Endothelial cell of umbilical vein (primary cell): ENCODE data around the gene RSRC1. TPM values are rescaled to one million over a fixed set of nuclear protein-coding genes. Genes with fewer than 3 reads are reported as not detected.

Experiments used
- BruUV-seq: library from RNA; stranded (reverse); fragments of 400-500 nt; replicated peaks from 2 replicates; lab custom pipeline; 2021; lab: Mats Ljungman, UMichigan
- CTCF ChIA-PET: fragments of 300-600, 350-600 bp; sonication (Branson Sonifier 250); formaldehyde crosslinking; loops from one replicate; lab custom pipeline; 2021; ENCODE audit warnings: antibody characterized with exemption, inconsistent platforms; lab: Charles Lee
- POLR2A ChIA-PET: fragments of 300-600, 350-600 bp; sonication (Branson Sonifier 250); formaldehyde crosslinking; loops from one replicate; lab custom pipeline; 2021; ENCODE audit warnings: antibody characterized with exemption, inconsistent platforms; lab: Charles Lee
- DNase-seq: peaks from one replicate; pipeline ENCODE4 v3.0.0-alpha.2; 2011; ENCODE audit warnings: low read depth, low spot score
- FAIRE-seq: peaks from 2 replicates; lab custom pipeline; 2011; peaks lifted over from hg19 to GRCh38; lab: Jason Lieb, UNC
- H2AFZ ChIP-seq: 2 replicates; pipeline ENCODE4 v1.6.0; 2012; ENCODE audit warnings: low read depth, low read length, control low read depth, inconsistent platforms
- H3K27ac ChIP-seq: 2 replicates; pipeline ENCODE4 v1.5.1; 2011; ENCODE audit warnings: low read depth, mild to moderate bottlenecking, control low read depth, low read length, moderate library complexity; ENCODE audit not compliant: insufficient read depth
- H3K27me3 ChIP-seq, 2 experiments: 2 replicates each; pipeline versions ENCODE4 v1.6.0 to v1.6.1; 2011; ENCODE audit warnings: low read length in 2 of 2, mixed read lengths in 1 of 2; ENCODE audit not compliant: control insufficient read depth in 2 of 2, insufficient read depth in 2 of 2
- H3K36me3 ChIP-seq, 2 experiments: 2 replicates in 1 of 2; 3 replicates in 1 of 2; pipeline ENCODE4 v1.5.1; 2011; ENCODE audit warnings: low read length in 2 of 2, mild to moderate bottlenecking in 1 of 2, moderate library complexity in 1 of 2; ENCODE audit not compliant: control insufficient read depth in 2 of 2, insufficient read depth in 2 of 2; ENCODE audit errors: extremely low read depth in 1 of 2
- H3K4me1 ChIP-seq: 3 replicates; pipeline ENCODE4 v1.5.1; 2011; ENCODE audit warnings: mild to moderate bottlenecking, low read length; ENCODE audit not compliant: control insufficient read depth, insufficient read depth; ENCODE audit errors: extremely low read depth
- H3K4me2 ChIP-seq: 2 replicates; pipeline ENCODE4 v1.6.1; 2011; ENCODE audit warnings: low read length, control low read depth, mixed read lengths; ENCODE audit not compliant: insufficient read depth
- H3K4me3 ChIP-seq, 3 experiments: fragments of 200-600 bp in 1 of 3; sonication (generic), shearing (Covaris generic) in 1 of 3; replicated peaks in 1 of 3; 2 replicates each; pipeline ENCODE4 v1.5.1; 2011 to 2016; ENCODE audit warnings: control low read depth in 3 of 3, low read length in 3 of 3, mild to moderate bottlenecking in 2 of 3, inconsistent platforms in 1 of 3, low read depth in 1 of 3, moderate library complexity in 1 of 3; ENCODE audit not compliant: insufficient read depth in 1 of 3
- H3K79me2 ChIP-seq: 2 replicates; pipeline ENCODE4 v1.6.0; 2012; ENCODE audit warnings: low read length, inconsistent platforms; ENCODE audit not compliant: control insufficient read depth, insufficient read depth
- H3K9ac ChIP-seq: replicated peaks from 2 replicates; pipeline ENCODE3; 2011; ENCODE audit warnings: low read length, control low read depth; ENCODE audit not compliant: insufficient read depth; ENCODE audit errors: extremely low read depth
- H3K9me1 ChIP-seq: replicated peaks from 3 replicates; pipeline ENCODE4 v1.6.0; 2011; ENCODE audit warnings: mild to moderate bottlenecking, low read length; ENCODE audit not compliant: control insufficient read depth, insufficient read depth; ENCODE audit errors: extremely low read depth
- H3K9me3 ChIP-seq: replicated peaks from 2 replicates; pipeline ENCODE4 v1.5.1; 2012; ENCODE audit warnings: low read length, inconsistent platforms; ENCODE audit not compliant: control insufficient read depth, insufficient read depth
- H4K20me1 ChIP-seq: replicated peaks from 2 replicates; pipeline ENCODE3; 2011; ENCODE audit warnings: mild to moderate bottlenecking, low read length; ENCODE audit not compliant: control insufficient read depth, insufficient read depth; ENCODE audit errors: extremely low read depth
- CTCF ChIP-seq, 2 donors: IDR thresholded peaks; 1 replicate in 1 of 2; 2 replicates in 1 of 2; pipeline ENCODE4 v1.5.1; 2011; ENCODE audit warnings: low read length in 2 of 2, mild to moderate bottlenecking in 2 of 2, moderate library complexity in 2 of 2, control low read depth in 1 of 2, inconsistent platforms in 1 of 2, low read depth in 1 of 2; ENCODE audit not compliant: insufficient read depth in 1 of 2; ENCODE audit errors: extremely low read depth in 1 of 2
- EZH2 ChIP-seq: IDR thresholded peaks from 2 replicates; pipeline ENCODE4 v1.6.1; 2012; ENCODE audit warnings: borderline replicate concordance, low read depth, mild to moderate bottlenecking, moderate library complexity, low read length, inconsistent platforms; ENCODE audit not compliant: severe bottlenecking
- FOS ChIP-seq: IDR thresholded peaks from 2 replicates; pipeline ENCODE4 v1.6.1; 2011; ENCODE audit warnings: mild to moderate bottlenecking, low read length, moderate library complexity, borderline replicate concordance; ENCODE audit not compliant: insufficient read depth
- GATA2 ChIP-seq: IDR thresholded peaks from 2 replicates; pipeline ENCODE4 v1.7.0; 2011; ENCODE audit warnings: low read depth, mild to moderate bottlenecking, moderate library complexity, mixed read lengths, low read length; ENCODE audit not compliant: insufficient read length, insufficient read depth
- JUN ChIP-seq: IDR thresholded peaks from 2 replicates; pipeline ENCODE4 v1.6.1; 2011; ENCODE audit warnings: borderline replicate concordance, low read depth; ENCODE audit not compliant: insufficient read length, insufficient read depth
- MAX ChIP-seq: IDR thresholded peaks from 2 replicates; pipeline ENCODE4 v1.6.1; 2011; ENCODE audit not compliant: insufficient read depth, insufficient read length
- MYC ChIP-seq: IDR thresholded peaks from one replicate; pipeline ENCODE4 v1.6.1; 2011; ENCODE audit warnings: mild to moderate bottlenecking, low read depth, low read length
- POLR2A ChIP-seq: IDR thresholded peaks from 2 replicates; pipeline ENCODE4 v1.6.1; 2012; ENCODE audit warnings: low read depth, mild to moderate bottlenecking, control low read depth, low read length
- POLR2AphosphoS5 ChIP-seq: IDR thresholded peaks from 2 replicates; pipeline ENCODE4 v1.6.1; 2012; ENCODE audit warnings: low read depth, mild to moderate bottlenecking, control low read depth, low read length, moderate library complexity; ENCODE audit not compliant: insufficient read depth
- dilution Hi-C: fragments of 300-500 bp; cut with MboI; formaldehyde crosslinking; loops from one replicate; pipeline ENCODE4 v1.15.0; 2019; ENCODE audit warnings: low sequenced_read_pairs; ENCODE audit not compliant: extremely low pct_ligation_motif_present
- intact Hi-C: fragments of 100-400 bp; cut with micrococcal nuclease; formaldehyde crosslinking; loops from one replicate; pipeline ENCODE4 v1.10.0; 2022
- polyA plus RNA-seq, 4 experiments: library from polyadenylated mRNA; depleted of rRNA in 3 of 4; stranded (reverse) in 3 of 4; unstranded in 1 of 4; fragments of >200 nt; gene quantifications; 2 replicates each; pipeline versions ENCODE4 v1.2.1 to v1.2.3, GENCODE V29; 2011 to 2012; ENCODE audit warnings: missing spikeins in 1 of 4
- total RNA-seq: library from RNA; stranded (reverse); gene quantifications from 2 replicates; pipeline ENCODE4 v1.2.3, GENCODE V29; 2021

RSRC1 gene
- total and polyA plus RNA-seq, 2 donors (not counting 3 experiments of a cell fraction or from before 2014, with no cell fraction given): 1.8 to 25.4 TPM

- Histone ChIP-seq H2AFZ (no peak overlapping the region), H4K20me1 (no peaks in the 10 kb centered on the region), H3K4me2 (no peak overlapping the region), H3K36me3 (no peaks in the 10 kb centered on the region), H3K4me3 (no peak overlapping the region), H3K9me3 (no peaks in the 10 kb centered on the region), H3K9me1 (no peaks in the 10 kb centered on the region), H3K27ac (no peak overlapping the region), H3K79me2 (no peaks in the 10 kb centered on the region), H3K9ac (no peak overlapping the region), H3K4me1 (no peaks in the 10 kb centered on the region), H3K27me3 (no peaks in the 10 kb centered on the region)
- no TSS peak for BruUV-seq
- dilution Hi-C loops: no loop called here
- no peak for FAIRE-seq
- POLR2A ChIA-PET: no interaction called here
- intact Hi-C loops: no loop called here
- CTCF ChIA-PET: no interaction called here
- TF ChIP-seq MAX: no peak
- no peak for TF ChIP-seq POLR2AphosphoS5
- TF ChIP-seq GATA2: no peak
- no peak for TF ChIP-seq POLR2A
- TF ChIP-seq CTCF (IDR thresholded peaks at IDR 0.05; ENCODE audit: extremely low read depth in 1 of 2, insufficient read depth in 1 of 2, low read depth in 1 of 2, low read length in 2 of 2): no peak
- TF ChIP-seq EZH2: no peak
- no peak for DNase-seq
Observed at GRCh38 chr3:158369279-158369678, 259.4 kb downstream of the RSRC1 start.

- no peaks in the 10 kb centered on the region for H3K36me3 ChIP-seq
- H3K4me1 ChIP-seq: no peaks in the 10 kb centered on the region
- H3K4me2 ChIP-seq: no peak overlapping the region
- H3K27me3 ChIP-seq: no peaks in the 10 kb centered on the region
- no peak overlapping the region for H3K27ac ChIP-seq
- intact Hi-C loops (no loop called here), dilution Hi-C loops (no loop called here)
- H2AFZ ChIP-seq: no peak overlapping the region
- FAIRE-seq (no peak), DNase-seq (no peak)
- no peaks in the 10 kb centered on the region for H3K79me2 ChIP-seq
- no peak for TF ChIP-seq FOS
- TF ChIP-seq MAX: no peak
- TF ChIP-seq POLR2A: no peak
- TF ChIP-seq GATA2: no peak
- no peak for TF ChIP-seq EZH2
- no peak for TF ChIP-seq MYC
- TF ChIP-seq JUN: no peak
- no peak for TF ChIP-seq POLR2AphosphoS5
- TF ChIP-seq CTCF (IDR thresholded peaks at IDR 0.05; ENCODE audit: extremely low read depth in 1 of 2, insufficient read depth in 1 of 2, low read depth in 1 of 2, low read length in 2 of 2): no peak
- H3K9ac ChIP-seq: no peak overlapping the region
- ChIA-PET CTCF (interaction anchor here (0.9 to 1.6 kb wide), 5 partner anchors 9 to 291 kb away, joined by 3 read pairs; no protein-coding TSS in a partner anchor), POLR2A (no interaction called here)
- H3K9me1 ChIP-seq: no peaks in the 10 kb centered on the region
- BruUV-seq: no TSS peak
- H3K4me3 ChIP-seq: no peak overlapping the region
- H4K20me1 ChIP-seq: no peaks in the 10 kb centered on the region
- H3K9me3 ChIP-seq: no peaks in the 10 kb centered on the region
Observed at GRCh38 chr3:158379517-158379916, 269.6 kb downstream of the RSRC1 start.
